Stimulated activated CD8-positive, alpha-beta memory T cell treated with anti-CD3 and anti-CD28 coated beads, Interleukin-4, amount 100 ng/mL, for 1 hour (primary cell): ENCODE measurements around the gene DNAJC30.

Experiments
- DNase-seq, 2 donors: peaks; one replicate each; pipeline ENCODE4 v3.0.0-alpha.2; 2020; ENCODE audit warnings: low read depth in 2 of 2, low spot score in 1 of 2

DNAJC30 gene

GRCh38 chr7:73708961-73709549, 25.8 kb upstream of the DNAJC30 start:
- DNase-seq: no peak

DNA sequence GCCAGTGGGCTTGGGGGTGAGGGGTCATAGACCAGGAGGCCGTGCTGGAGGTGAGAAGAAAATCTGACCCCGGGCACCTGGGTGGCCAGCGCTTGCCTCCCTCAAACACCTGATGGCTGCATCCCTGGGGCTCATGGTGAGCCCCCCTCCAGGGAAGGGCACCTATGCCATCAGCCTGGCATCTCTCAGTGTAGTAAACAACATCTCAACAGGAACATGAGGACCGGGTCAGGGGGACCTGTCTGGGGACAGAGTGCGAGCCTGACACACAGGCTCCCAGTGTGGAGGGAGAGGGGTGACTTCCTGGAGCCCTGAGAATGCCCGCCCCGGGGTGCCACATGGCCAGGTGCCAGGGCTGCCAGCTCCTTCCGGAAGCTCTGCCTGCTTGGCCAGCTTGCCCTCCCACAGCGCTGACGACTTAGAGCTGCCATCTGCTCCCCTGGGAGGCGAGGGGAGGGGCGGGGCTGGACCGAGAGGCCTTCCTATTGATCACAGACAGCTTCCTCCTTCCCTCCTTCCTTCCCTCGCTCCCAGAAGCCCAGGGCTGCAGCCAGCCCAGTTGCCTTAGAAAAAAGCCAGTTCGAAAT, 23.9 kb upstream of the DNAJC30 start:
- DNase-seq: no peak

- no peak for DNase-seq
Measured at GRCh38 chr7:73706126-73707044, 23.1 kb upstream of the DNAJC30 start.

GRCh38 chr7:73705551-73705920, 22.3 kb upstream of the DNAJC30 start:
- DNase-seq: no peak

DNA sequence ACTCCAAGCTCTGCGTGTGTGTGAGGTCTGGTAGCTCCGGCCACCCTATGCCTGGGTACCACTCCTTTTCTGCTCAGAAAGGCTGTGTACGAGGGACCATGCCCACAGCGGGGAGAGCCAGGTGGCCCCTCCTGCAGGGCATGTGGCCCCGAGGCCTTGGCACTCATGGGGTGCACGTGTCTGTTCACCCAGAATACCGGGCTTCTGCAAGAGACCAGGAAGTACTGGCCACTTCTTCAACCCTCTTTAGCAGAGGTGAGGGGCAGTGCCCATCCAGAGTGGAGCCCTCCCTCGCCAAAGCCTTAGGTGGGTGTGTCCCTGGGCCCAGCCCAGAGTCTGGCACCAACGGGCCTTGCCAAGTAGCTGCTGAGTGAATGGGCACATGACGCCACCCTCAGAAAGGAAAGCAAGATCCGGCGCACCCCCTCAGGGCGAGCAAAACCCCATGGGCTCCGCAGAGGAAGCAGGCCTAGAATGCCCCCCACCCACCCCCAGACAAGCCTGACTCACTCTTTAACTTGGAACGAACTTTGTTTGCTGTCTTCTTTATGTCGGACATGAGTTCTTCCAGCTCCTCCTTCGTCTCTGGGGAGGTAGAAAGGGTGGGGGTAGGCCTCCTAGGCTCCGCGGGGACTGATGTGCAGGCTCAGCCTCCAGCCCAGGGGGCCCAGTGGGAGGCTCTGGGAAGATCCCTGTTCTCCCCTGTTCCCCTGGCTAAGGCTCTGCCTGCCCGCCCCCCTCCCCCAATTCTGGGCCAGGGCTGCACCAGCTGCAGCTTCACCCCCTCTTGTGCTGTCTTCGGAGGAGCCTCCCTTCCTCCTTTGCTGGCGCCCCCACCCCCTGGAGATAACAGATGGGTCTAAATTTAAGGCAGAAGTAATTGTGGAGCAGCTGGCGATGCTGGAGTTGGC, 21.6 kb upstream of the DNAJC30 start:
- no peak for DNase-seq

- no peak for DNase-seq
Measured at GRCh38 chr7:73703757-73704639, 20.7 kb upstream of the DNAJC30 start.

DNA sequence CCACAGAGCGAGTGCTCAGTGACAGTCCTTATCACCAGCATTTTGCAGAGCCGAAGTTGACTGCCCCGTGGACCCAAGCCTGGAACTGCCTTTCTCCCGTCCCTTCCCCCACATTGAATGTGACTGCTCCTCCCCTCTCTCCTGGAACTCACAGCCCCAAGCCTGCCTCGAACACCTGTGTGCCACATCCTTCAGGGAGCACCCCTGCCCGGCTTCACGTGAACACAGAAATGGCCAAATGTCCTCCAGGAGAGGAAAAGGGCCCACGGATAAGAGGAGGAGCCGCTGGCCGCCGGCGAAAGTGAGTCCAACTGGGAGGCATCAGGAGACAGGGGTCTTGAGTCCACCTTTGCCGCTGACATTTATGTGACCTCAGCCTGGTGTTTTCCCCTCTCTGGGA, 20.0 kb upstream of the DNAJC30 start:
- DNase-seq: no peak

GRCh38 chr7:73702665-73703064, 19.4 kb upstream of the DNAJC30 start:
- DNase-seq: no peak

DNA sequence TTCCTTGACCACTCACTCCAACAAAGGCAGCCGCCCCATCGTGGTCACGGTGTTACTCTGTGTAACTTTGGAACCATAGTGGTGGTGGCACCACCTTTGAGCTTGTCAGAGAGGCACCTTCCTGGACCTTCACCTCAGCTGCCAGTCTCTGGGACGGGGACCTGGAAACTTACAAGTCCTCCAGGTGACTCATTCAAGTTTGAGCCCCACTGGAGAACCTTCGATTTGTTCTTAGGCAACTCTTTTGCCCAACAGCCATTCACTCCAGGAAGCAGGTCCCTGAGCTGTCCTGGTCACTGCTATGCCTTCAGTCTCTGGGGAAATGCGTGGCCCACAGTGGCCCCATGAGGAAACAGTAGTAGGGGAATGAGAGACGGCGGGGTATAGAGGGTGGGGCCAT, 19.0 kb upstream of the DNAJC30 start:
- no peak for DNase-seq

- DNase-seq: no peak
Measured at GRCh38 chr7:73701357-73701995, 18.2 kb upstream of the DNAJC30 start.

DNA sequence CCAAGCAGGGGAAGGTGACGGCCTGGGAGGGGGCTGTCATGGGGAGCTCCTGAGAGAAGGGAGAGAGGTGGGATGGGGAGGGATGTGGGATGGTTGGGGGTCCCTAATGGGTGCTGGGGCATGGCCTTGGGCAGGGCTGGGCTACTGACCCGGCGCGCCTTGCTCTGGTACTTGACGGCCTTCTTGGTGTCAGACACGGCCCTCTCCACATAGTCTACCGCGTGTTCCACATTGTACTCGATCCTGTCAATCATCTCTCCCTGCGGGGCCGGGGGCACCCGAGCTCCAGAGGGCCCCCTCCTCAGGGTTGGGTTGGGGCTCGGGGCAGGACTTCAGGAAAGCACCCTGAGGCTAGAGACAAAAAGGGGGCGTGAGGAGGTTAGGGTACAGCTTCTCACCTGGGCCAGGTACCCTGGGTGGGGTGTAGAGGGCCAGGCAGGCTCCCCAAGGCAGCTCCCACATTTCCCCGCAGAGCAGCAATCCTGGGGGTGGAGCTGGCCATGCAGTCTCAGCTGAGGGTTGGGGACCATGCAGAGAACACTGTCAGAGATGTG, 17.4 kb upstream of the DNAJC30 start:
- no peak for DNase-seq

GRCh38 chr7:73700069-73700423, 16.8 kb upstream of the DNAJC30 start:
- no peak for DNase-seq

- no peak for DNase-seq
Measured at GRCh38 chr7:73699370-73700068, 16.3 kb upstream of the DNAJC30 start.

GRCh38 chr7:73698410-73698809, 15.2 kb upstream of the DNAJC30 start:
- no peak for DNase-seq

GRCh38 chr7:73696372-73696771, 13.1 kb upstream of the DNAJC30 start:
- DNase-seq: no peak

- DNase-seq: no peak
Measured at GRCh38 chr7:73690646-73691045, 7.4 kb upstream of the DNAJC30 start.

- no peak for DNase-seq
Measured at GRCh38 chr7:73688288-73688687, 5.0 kb upstream of the DNAJC30 start.

- DNase-seq: no peak
Measured at GRCh38 chr7:73685311-73685710, 2.1 kb upstream of the DNAJC30 start.
